ENCODE results near the gene RBMX.

DNA sequence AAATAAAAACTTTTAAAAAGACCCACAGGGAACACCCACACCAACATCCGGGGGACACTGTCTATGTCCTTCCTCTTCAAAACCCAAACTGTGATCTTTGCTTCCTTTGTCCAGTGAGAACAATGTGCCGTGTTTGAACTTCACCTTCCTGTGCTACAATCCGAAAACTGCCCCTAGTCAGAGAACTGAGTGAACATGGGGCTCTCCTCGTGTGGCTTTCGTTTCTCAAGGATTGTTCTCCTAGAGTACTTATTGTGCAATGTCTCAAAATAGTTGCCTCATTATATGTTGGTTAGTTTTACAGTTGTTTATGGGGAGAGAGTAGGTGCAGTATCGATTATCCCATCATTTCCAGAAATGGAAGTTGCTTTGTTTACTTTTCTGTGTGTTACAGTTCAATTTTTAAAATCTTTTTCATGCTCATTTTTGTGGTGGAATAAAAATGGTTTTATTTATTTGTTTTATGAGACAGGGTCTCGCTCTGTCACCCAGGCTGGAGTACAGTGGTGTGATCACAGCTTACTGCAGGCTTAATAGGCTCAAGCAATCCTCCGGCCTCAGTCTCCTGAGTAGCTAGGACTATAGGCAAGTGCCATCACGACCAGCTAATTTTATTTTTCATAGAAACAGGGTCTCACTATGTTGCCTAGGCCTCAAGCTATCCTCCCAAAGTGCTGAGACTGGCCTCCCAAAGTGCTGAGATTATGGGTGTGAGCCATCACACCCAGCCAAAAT, 29.9 kb downstream of the RBMX start:
- TF ChIP-seq EGR1 (IDR thresholded peaks at IDR 0.05) (no peak), TEAD4 (IDR thresholded peaks at IDR 0.05) (no peak), TAF1 (IDR thresholded peaks at IDR 0.05; ENCODE audit: low read depth) (no peak), MAX (IDR thresholded peaks at IDR 0.05) (no peak), EP300 (IDR thresholded peaks at IDR 0.05; ENCODE audit: borderline replicate concordance) (no peak), FOXM1 (IDR thresholded peaks at IDR 0.05; ENCODE audit: borderline replicate concordance, low read depth) (no peak)
- TF ChIP-seq, protein P1, sequence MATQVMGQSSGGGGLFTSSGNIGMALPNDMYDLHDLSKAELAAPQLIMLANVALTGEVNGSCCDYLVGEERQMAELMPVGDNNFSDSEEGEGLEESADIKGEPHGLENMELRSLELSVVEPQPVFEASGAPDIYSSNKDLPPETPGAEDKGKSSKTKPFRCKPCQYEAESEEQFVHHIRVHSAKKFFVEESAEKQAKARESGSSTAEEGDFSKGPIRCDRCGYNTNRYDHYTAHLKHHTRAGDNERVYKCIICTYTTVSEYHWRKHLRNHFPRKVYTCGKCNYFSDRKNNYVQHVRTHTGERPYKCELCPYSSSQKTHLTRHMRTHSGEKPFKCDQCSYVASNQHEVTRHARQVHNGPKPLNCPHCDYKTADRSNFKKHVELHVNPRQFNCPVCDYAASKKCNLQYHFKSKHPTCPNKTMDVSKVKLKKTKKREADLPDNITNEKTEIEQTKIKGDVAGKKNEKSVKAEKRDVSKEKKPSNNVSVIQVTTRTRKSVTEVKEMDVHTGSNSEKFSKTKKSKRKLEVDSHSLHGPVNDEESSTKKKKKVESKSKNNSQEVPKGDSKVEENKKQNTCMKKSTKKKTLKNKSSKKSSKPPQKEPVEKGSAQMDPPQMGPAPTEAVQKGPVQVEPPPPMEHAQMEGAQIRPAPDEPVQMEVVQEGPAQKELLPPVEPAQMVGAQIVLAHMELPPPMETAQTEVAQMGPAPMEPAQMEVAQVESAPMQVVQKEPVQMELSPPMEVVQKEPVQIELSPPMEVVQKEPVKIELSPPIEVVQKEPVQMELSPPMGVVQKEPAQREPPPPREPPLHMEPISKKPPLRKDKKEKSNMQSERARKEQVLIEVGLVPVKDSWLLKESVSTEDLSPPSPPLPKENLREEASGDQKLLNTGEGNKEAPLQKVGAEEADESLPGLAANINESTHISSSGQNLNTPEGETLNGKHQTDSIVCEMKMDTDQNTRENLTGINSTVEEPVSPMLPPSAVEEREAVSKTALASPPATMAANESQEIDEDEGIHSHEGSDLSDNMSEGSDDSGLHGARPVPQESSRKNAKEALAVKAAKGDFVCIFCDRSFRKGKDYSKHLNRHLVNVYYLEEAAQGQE (IDR thresholded peaks at IDR 0.05; ENCODE audit: low read depth) = no peak
